HG02610 (cell line): ENCODE data around the gene ZNF366.

ENCODE experiments used
- ATAC-seq: cut with Tn5 transposase; IDR thresholded peaks from one replicate; pipeline ENCODE4 v1.9.1; 2021; ENCODE audit warnings: mild to moderate bottlenecking, moderate library complexity; ENCODE audit not compliant: unreplicated experiment

Gene ZNF366

DNA sequence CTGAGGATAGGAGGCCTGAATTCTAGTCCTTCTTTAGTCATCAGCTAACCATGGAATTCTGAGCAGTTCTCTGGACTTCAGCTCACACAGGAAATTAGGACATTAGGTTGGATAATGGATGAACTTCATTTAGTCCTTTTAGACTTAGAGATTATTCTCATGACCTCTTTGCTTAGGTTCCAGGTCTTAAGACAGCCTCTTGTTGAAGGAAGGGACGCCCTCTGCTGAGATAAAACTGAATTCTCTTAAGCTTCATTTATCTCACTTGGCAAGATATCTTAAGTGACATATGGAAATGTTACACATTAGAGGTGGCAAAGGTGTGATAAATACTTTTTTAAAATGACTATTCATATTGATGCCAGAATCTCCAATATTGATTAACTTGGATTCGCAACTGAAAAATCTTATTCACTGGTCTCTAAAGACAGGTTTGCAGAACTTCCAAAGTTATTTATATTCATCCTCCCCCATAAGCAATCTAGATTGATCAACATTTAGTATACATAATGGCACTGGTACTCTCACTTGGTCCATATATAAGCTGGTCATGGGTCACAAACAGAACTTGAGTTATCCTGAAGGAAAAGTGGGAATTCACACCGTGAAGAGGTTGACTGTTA lies 16.9 kb upstream of the ZNF366 start:
- no peak for ATAC-seq

- ATAC-seq: no peak
Observed at GRCh38 chr5:72522607-72523006, 15.4 kb upstream of the ZNF366 start.

DNA sequence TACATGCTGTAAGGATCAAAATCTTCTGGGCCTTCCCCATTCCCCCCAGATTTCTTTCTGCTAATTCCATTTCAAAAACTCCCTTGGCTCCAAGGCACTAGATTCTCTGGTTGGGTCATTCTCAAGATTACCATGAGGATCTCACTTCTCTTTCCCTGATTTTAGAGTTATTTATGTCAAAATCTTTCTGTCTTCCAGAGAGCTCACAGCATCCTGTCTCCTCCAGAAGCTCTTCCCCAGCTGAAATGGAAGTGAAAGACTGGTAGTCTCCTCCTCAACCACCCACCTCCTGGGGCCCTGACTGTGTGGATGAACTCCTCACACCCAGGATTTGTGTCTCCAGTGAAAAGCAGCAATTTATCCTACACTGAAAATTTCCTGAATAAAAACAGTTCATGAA lies 11.9 kb upstream of the ZNF366 start:
- ATAC-seq: no peak

DNA sequence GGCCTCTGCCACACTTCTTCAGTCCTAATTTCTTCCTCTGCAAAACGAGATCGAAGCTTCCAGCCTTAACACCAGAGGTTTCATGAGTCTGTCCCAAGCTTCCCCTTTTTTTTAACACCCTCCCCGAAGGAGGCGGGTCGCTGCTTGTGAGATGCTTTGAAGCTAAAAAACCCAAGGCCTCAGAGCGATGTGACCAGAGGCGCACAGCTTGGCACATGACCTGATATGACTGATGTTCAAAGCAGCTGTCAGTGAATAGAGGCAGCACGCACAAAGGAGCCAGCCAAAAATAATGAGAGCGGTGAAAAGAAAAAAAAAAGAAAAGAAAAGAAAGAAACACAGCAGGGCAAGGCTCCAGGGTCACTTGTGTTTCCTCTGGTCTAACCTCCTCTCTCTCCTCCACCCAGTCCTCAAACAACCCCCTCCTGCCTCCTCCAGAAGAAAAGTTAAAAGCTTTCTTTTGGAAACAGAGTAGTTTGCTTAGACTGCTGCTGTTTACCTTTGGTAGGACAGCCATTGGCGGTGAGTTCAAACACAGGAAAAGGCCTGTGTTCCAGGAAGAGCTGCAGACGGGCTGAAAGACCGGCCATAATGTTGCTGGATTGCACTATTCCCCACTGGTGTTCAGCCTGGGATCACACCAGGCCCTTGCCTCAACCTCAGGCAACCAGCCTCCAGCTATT lies 10.9 kb upstream of the ZNF366 start:
- no peak for ATAC-seq

- no peak for ATAC-seq
Observed at GRCh38 chr5:72516916-72517315, 9.7 kb upstream of the ZNF366 start.

- ATAC-seq: no peak
Observed at GRCh38 chr5:72515211-72515610, 8.0 kb upstream of the ZNF366 start.

- no peak for ATAC-seq
Observed at GRCh38 chr5:72512593-72512860, 5.3 kb upstream of the ZNF366 start.

DNA sequence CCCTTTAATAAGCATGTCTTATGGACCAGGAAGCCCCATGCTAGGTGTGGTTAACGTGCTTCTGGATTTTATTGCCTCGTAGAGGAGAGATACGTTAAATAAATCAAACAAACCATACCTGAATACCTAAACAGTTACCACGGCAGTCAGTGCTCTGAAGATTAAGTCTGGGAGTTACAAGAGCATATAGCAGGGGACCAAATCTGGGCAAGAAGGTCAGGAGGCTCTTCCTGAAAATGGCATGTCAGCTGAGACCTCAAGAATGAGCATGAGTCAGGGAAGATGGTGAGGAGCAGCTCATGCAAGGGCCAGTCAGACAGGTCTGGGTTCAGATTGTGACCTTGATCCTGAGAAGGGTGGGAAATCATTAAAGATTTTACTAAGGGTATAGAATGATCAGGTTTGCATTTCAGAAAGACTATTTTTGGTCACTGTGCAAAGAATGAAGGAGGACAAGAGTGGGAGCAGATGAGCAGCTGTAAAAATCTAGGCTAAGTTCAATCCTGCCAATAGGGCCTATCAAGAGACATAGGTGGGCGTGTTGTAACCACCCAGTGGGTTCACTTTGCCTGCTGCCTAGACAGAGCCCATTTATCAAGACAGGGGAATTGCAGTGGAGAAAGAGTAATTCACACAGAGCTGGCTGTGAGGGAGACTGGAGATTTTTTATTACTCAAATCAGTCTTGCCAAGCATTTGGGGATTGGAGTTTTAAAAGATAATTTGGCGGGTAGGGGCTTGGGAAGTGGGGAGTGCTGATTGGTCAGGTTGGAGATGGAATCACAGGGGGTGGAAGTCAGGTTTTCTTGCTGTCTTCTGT lies 4.8 kb upstream of the ZNF366 start:
- ATAC-seq: no peak

- ATAC-seq: no peak
Observed at GRCh38 chr5:72511366-72511765, 4.2 kb upstream of the ZNF366 start.

GRCh38 chr5:72510610-72511181 lies 3.5 kb upstream of the ZNF366 start:
- ATAC-seq: no peak

DNA sequence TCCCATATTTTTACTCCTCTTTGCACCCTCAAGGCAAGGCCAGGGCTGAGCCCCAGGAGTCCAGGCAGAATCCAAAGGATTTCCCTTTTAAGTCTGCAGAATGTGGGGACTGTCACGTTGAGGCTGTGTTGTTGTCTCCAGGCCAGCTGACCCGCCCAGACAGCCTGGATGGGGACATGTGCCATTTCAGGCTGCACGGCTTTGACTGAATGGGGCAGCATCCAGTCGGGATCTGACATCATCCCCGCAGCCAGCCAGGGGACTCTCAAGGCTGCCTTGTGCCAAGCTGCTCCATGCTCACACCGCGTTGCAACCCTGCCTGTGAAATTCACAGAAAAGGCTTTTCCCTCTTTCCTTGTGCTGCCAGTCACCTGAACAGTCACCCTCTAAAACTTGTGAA lies 2.2 kb upstream of the ZNF366 start:
- ATAC-seq: no peak

GRCh38 chr5:72508241-72509170 lies 1.3 kb upstream of the ZNF366 start:
- ATAC-seq: peak; percentile 94

DNA sequence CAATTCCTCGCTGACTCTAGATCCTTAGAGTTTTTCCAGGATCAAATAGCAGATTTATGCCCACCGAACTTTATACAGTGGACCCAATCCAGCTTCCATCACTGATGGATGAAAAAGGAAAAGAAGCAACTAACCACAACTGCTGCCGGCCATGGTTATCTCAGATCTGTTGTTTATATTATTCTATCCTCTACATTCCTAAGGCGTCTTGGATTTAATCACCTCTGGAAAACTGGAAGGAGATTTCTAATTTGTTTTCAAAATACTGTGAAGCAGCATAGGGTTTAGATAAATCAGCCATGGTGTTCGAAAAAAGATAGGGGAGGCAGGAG lies 663 bp upstream of the ZNF366 start:
- no peak for ATAC-seq

- ATAC-seq: no peak
Observed at GRCh38 chr5:72506158-72506549, 1.1 kb downstream of the ZNF366 start.

- no peak for ATAC-seq
Observed at GRCh38 chr5:72505539-72506157, 1.6 kb downstream of the ZNF366 start.

GRCh38 chr5:72505016-72505415 lies 2.2 kb downstream of the ZNF366 start:
- no peak for ATAC-seq

DNA sequence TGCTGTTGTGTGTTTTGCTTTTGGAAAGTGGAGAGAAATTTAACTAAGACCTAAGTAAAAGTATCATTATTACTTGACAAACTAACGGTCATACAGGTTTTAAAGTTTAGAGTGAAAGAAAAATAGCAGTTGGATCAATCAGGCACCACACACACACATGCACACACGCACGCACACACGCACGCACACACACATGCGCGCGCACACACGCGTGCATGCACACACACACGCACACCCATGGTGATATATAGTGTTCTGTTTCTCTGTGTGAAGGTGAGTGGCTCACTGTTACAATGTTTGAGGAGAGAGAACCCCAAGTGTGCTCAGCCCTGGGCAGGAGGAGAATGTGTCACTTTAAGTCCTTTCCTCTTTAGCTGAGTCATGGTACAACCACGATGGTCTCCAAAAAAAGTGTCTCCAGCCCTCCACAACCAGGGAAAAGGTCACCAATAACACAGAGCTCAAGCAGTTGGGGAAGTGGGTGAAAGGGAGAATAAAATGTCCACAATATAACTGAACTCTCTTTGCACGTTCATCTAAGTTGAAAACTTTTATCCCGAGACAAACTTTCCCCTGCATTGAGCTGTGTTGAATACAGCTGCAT lies 3.2 kb downstream of the ZNF366 start:
- no peak for ATAC-seq

GRCh38 chr5:72501488-72501887 lies 5.7 kb downstream of the ZNF366 start:
- no peak for ATAC-seq

DNA sequence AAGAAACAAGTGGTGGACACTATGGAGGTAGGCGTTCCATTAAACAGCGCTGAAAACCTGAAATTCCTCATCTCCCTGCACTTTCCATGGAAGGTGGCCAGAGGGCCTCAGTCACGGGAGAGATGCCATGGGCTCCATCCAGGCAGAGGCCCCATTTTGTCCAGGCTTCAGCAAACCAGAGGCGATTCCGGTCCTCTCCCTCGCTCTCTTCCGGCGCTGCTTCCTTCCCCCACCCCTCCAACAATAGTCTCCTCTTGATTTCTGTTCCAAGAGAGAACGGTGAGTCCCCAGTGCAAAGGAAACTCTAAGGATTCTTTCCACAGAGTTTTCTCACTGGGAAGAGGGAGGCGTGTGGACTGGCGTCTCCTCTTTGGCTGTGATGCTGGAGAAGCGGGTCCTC lies 7.5 kb downstream of the ZNF366 start:
- no peak for ATAC-seq

DNA sequence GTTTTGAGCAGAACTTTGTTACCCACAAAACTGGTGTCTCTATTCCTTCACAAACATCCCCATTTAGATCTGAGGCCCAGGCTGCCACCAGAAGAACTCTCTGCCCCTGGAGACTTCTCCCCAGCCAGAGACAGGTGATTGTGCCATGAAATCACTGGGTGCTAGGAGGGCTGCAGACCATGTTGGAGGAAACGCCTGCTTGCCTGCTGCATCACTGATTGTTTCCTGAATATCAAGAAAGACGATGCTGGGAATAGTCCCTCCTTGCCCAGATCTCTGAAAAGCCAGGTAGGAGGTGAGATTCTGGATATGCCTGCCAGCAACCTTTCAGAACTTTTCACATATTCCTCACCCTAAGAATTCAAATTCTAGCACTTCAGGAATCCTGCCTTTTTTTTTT lies 8.1 kb downstream of the ZNF366 start:
- ATAC-seq: no peak
